Astrocyte (in vitro differentiated cells and primary cell): ENCODE results near the gene SYT7. TPM values are rescaled to one million over a fixed set of nuclear protein-coding genes. Genes with fewer than 3 reads are reported as not detected.

Experiments
- DNase-seq: peaks from one replicate; pipeline ENCODE4 v3.0.0-alpha.2; 2010; ENCODE audit warnings: low read depth
- FAIRE-seq: peaks from 2 replicates; lab custom pipeline; 2011; peaks lifted over from hg19 to GRCh38; lab: Jason Lieb, UNC
- H2AFZ ChIP-seq: 2 replicates; pipeline ENCODE4 v1.6.0; 2012; ENCODE audit warnings: low read depth, low read length, inconsistent platforms
- H3K27ac ChIP-seq: 2 replicates; pipeline ENCODE4 v1.5.1; 2011; ENCODE audit warnings: low read depth, low read length, inconsistent platforms
- H3K27me3 ChIP-seq: 2 replicates; pipeline ENCODE4 v1.6.0; 2011; ENCODE audit warnings: low read length, inconsistent platforms; ENCODE audit not compliant: insufficient read depth
- H3K36me3 ChIP-seq: 2 replicates; pipeline ENCODE4 v1.5.1; 2011; ENCODE audit warnings: low read length, inconsistent platforms; ENCODE audit not compliant: insufficient read depth
- H3K4me1 ChIP-seq: 2 replicates; pipeline ENCODE4 v1.5.1; 2011; ENCODE audit warnings: low read length, inconsistent platforms; ENCODE audit not compliant: insufficient read depth
- H3K4me2 ChIP-seq: 2 replicates; pipeline ENCODE4 v1.6.0; 2012; ENCODE audit warnings: low read length, inconsistent platforms
- H3K4me3 ChIP-seq: 2 replicates; pipeline ENCODE4 v1.5.1; 2011; ENCODE audit warnings: low read depth, mild to moderate bottlenecking, low read length, inconsistent platforms; ENCODE audit not compliant: insufficient read depth
- H3K79me2 ChIP-seq: 2 replicates; pipeline ENCODE4 v1.6.0; 2012; ENCODE audit warnings: mild to moderate bottlenecking, low read length, inconsistent platforms; ENCODE audit not compliant: insufficient read depth
- H3K9ac ChIP-seq: 2 replicates; pipeline ENCODE4 v1.6.0; 2012; ENCODE audit warnings: mild to moderate bottlenecking, low read length, inconsistent platforms
- H3K9me3 ChIP-seq: 2 replicates; pipeline ENCODE4 v1.5.1; 2012; ENCODE audit warnings: low read depth, mild to moderate bottlenecking, low read length, inconsistent platforms; ENCODE audit not compliant: insufficient read depth
- H4K20me1 ChIP-seq: 2 replicates; pipeline ENCODE4 v1.6.0; 2012; ENCODE audit warnings: low read length, inconsistent platforms; ENCODE audit not compliant: insufficient read depth
- H3K27ac Mint-ChIP-seq: one replicate; pipeline ENCODE4 v1.8.0; 2021; ENCODE audit warnings: mild to moderate bottlenecking, mixed read lengths; ENCODE audit not compliant: unreplicated experiment
- H3K27me3 Mint-ChIP-seq: one replicate; pipeline ENCODE4 v1.8.0; 2021; ENCODE audit warnings: low read depth, mixed read lengths; ENCODE audit not compliant: unreplicated experiment
- H3K36me3 Mint-ChIP-seq: one replicate; pipeline ENCODE4 v1.8.0; 2021; ENCODE audit warnings: low read depth, mixed read lengths; ENCODE audit not compliant: unreplicated experiment
- H3K4me1 Mint-ChIP-seq: one replicate; pipeline ENCODE4 v1.8.0; 2021; ENCODE audit warnings: low read depth, mixed read lengths; ENCODE audit not compliant: unreplicated experiment
- H3K4me3 Mint-ChIP-seq: one replicate; pipeline ENCODE4 v1.8.0; 2021; ENCODE audit warnings: mild to moderate bottlenecking, moderate library complexity, mixed read lengths; ENCODE audit not compliant: unreplicated experiment
- H3K9me3 Mint-ChIP-seq: one replicate; pipeline ENCODE4 v1.8.0; 2021; ENCODE audit warnings: mild to moderate bottlenecking, mixed read lengths; ENCODE audit not compliant: unreplicated experiment
- EZH2 ChIP-seq: IDR thresholded peaks from 2 replicates; pipeline ENCODE4 v1.6.1; 2012; ENCODE audit warnings: mild to moderate bottlenecking, low read length, inconsistent platforms; ENCODE audit not compliant: insufficient read depth
- total RNA-seq: library from RNA; stranded (reverse); gene quantifications from 2 replicates; pipeline ENCODE4 v1.2.1, GENCODE V29; 2021
- TF ChIP-seq, protein P1 (sequence below): IDR thresholded peaks from 2 replicates; pipeline ENCODE4 v1.5.1; 2011; ENCODE audit warnings: low read depth, mild to moderate bottlenecking, inconsistent platforms, low read length, moderate library complexity; ENCODE audit not compliant: insufficient read depth

The SYT7 gene
- total RNA-seq, 1 donor from 2014 or later = 3.7 TPM

DNA sequence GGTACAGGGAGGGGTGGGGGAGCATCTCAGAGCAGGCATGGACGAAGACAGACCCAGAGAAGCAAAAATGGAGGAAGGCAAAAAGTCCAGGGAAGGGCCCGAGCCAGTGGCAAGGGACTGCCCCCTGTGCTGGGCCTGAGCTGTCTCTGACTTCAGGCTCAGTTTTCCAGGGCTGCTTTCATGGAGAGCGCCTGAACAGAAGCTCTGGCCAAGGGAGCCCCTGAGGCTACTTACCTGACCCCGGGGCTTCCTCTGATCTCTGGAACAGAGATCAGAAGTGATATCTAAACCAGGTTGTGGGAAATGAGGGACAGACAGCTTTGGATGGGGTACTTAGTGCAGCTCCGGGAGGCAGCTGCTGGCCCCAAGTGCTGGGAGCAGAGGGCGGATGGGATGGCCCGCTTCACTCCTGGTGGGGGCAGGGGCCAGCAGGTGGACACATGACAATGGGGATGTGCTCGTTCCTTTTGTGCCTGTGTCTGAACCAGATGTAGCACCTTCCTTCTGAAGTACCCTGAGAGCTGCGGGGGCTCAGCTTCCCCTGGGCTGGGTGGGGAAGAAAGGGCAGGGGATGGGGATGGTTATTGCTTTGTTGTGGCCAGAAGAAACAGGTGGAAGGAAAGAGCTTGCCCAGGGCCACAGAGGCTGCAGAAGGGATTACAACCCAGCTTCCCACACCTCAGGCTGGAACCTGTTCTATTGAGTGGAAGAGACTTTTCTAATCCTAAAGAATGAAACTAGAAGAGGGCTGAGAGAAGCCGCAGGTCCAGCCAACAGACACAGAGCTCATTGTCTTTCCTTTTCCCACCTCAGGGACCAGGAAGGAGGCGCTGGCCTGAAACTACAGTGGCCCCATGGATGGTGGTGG, 66.6 kb downstream of the SYT7 start:
- no peak for TF ChIP-seq EZH2
- TF ChIP-seq, protein P1, sequence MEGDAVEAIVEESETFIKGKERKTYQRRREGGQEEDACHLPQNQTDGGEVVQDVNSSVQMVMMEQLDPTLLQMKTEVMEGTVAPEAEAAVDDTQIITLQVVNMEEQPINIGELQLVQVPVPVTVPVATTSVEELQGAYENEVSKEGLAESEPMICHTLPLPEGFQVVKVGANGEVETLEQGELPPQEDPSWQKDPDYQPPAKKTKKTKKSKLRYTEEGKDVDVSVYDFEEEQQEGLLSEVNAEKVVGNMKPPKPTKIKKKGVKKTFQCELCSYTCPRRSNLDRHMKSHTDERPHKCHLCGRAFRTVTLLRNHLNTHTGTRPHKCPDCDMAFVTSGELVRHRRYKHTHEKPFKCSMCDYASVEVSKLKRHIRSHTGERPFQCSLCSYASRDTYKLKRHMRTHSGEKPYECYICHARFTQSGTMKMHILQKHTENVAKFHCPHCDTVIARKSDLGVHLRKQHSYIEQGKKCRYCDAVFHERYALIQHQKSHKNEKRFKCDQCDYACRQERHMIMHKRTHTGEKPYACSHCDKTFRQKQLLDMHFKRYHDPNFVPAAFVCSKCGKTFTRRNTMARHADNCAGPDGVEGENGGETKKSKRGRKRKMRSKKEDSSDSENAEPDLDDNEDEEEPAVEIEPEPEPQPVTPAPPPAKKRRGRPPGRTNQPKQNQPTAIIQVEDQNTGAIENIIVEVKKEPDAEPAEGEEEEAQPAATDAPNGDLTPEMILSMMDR = no peak
- Mint-ChIP-seq H3K36me3 (peaks cover 2% of the 10 kb centered on the region), H3K27me3 (peaks cover 44% of the 10 kb centered on the region), H3K27ac (no peak overlapping the region), H3K9me3 (no peaks in the 10 kb centered on the region), H3K4me3 (no peak overlapping the region), H3K4me1 (peaks cover 8% of the 10 kb centered on the region)
- Histone ChIP-seq H4K20me1 (no peaks in the 10 kb centered on the region), H3K79me2 (no peaks in the 10 kb centered on the region), H3K27me3 (peaks cover 21% of the 10 kb centered on the region), H3K4me3 (no peak overlapping the region), H3K4me2 (no peak overlapping the region), H3K9ac (no peak overlapping the region), H2AFZ (no peak overlapping the region), H3K9me3 (no peaks in the 10 kb centered on the region), H3K36me3 (no peaks in the 10 kb centered on the region), H3K27ac (no peak overlapping the region), H3K4me1 (peaks cover 5% of the 10 kb centered on the region)
- FAIRE-seq = no peak
- DNase-seq = no peak

DNA sequence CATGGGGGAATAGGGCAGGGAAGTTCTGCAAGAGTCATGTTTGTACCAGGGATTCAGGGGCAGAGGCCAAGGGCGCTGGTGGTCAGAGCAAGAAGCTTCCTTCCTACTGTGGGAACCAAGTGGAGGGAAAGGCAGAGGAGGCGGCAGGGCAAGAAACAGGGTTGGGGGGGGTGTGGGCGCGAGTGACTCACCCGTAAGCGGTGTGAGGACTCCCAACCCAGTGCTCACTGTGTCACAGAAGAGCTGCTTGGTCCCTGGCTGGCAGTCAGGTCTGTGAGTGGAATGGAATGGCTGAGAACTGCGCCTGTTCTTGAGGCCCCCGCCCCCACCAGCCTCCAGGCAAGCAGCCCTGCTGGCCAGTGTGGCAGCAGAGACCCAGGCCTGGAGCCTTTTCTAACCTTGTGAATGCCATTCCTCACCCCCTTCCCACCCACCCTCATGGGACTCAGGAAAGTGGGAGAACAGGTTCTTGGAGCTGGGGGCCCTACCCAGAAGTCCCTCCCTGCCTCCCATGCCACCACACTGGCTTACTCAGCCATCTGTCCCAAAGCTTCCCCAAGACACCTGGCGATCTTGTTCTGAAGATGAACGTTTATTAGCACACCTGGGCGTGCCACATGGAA, 67.6 kb downstream of the SYT7 start:
- no peak overlapping the region for H3K4me3 ChIP-seq
- no peak overlapping the region for H3K9ac ChIP-seq
- H3K4me1 Mint-ChIP-seq = peaks cover 8% of the 10 kb centered on the region
- H3K9me3 ChIP-seq = no peaks in the 10 kb centered on the region
- H3K36me3 ChIP-seq = no peaks in the 10 kb centered on the region
- no peak overlapping the region for H3K27ac ChIP-seq
- H3K36me3 Mint-ChIP-seq = no peaks in the 10 kb centered on the region
- no peaks in the 10 kb centered on the region for H4K20me1 ChIP-seq
- no peak overlapping the region for H3K27ac Mint-ChIP-seq
- TF ChIP-seq, protein P1 = no peak
- TF ChIP-seq EZH2 = no peak
- H2AFZ ChIP-seq = no peak overlapping the region
- H3K4me2 ChIP-seq = no peak overlapping the region
- H3K4me3 Mint-ChIP-seq = no peak overlapping the region
- H3K27me3 Mint-ChIP-seq = peaks cover 38% of the 10 kb centered on the region
- H3K27me3 ChIP-seq = peaks cover 23% of the 10 kb centered on the region
- peaks cover 7% of the 10 kb centered on the region for H3K4me1 ChIP-seq
- no peak for FAIRE-seq
- DNase-seq = no peak
- H3K79me2 ChIP-seq = no peaks in the 10 kb centered on the region
- no peaks in the 10 kb centered on the region for H3K9me3 Mint-ChIP-seq
